Renal pelvis (tissue), 4 donors: Measurements from ENCODE around the gene NDUFS1. TPM values are rescaled to one million over a fixed set of nuclear protein-coding genes. Genes with fewer than 3 reads are reported as not detected.
"Not testable (repeated sequence)": the region's sequence is repeated elsewhere in the genome, so short reads cannot be mapped to it uniquely, and the experiment has no call there.

Experiments
- DNase-seq: peaks from one replicate; pipeline ENCODE4 v3.0.0-alpha.2; 2013
- polyA plus RNA-seq, 3 donors: library from polyadenylated mRNA; unstranded; fragments of 120-200 nt; gene quantifications; one replicate each; pipeline ENCODE4 v1.2.1, GENCODE V29; 2013; ENCODE audit not compliant: insufficient read length in 3 of 3

Gene NDUFS1
- polyA plus RNA-seq, 3 donors: 70.7 to 91.1 (median 75.0) TPM

DNA sequence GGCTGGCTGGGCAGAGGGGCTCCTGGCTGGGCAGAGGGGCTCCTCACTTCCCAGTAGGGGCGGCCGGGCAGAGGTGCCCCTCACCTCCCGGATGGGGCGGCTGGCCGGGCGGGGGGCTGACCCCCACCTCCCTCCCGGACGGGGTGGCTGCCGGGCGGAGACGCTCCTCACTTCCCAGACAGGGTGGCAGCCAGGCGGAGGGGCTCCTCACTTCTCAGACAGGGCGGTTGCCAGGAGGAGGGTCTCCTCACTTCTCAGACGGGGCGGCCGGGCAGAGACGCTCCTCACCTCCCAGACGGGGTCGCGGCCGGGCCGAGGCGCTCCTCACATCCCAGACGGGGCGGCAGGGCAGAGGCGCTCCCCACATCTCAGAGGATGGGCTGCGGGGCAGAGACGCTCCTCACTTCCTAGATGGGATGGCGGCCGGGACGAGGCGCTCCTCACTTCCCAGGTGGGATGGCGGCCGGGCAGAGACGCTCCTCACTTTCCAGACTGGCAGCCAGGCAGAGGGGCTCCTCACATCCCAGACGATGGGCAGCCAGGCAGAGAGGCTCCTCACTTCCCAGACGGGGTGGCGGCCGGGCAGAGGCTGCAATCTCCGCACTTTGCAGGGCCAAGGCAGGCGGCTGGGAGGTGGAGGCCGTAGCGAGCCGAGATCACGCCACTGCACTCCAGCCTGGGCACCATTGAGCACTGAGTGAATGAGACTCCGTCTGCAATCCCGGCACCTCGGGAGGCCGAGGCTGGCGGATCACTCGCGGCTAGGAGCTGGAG lies 12.6 kb upstream of the NDUFS1 start:
- not testable (repeated sequence) for DNase-seq

GRCh38 chr2:206168230-206168629 lies 9.0 kb upstream of the NDUFS1 start:
- not testable (repeated sequence) for DNase-seq

- peak; percentile 50 for DNase-seq
These were observed 5.1 kb upstream of the NDUFS1 start for GRCh38 chr2:206164261-206164862.

GRCh38 chr2:206163251-206163880 lies 4.1 kb upstream of the NDUFS1 start:
- no peak for DNase-seq

DNA sequence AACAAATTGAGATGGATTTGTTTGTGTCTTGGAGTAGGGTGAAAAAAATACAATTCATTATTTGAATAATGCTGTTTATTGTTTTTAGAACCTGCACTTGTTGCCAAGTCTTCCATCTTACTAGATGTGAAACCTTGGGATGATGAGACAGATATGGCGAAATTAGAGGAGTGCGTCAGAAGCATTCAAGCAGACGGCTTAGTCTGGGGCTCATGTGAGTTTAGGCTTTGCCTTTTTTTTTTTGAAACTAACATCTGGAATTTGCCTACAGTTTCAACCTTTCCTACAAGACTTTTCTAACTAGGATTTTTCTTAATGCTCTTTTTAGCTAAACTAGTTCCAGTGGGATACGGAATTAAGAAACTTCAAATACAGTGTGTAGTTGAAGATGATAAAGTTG lies 3.2 kb upstream of the NDUFS1 start:
- DNase-seq: not testable (repeated sequence)

DNA sequence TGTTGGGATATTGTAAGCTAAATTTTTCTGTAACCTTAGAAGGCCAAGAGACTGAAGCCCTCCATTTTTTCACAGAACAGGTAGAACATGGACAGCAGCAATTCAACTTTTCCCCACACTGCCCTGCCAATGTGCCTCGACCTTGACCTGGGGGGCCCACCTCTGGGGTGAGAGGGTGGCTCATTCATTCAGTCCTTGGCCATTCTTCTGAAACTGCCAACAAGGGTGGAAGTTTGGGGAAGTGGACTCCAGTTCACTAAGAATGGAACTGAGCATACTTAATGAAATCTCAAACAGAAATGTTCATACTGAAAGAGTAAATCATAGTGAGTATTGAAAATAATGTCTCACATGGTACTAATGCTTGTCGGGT lies 1.5 kb upstream of the NDUFS1 start:
- DNase-seq: no peak

GRCh38 chr2:206160125-206160806 lies 1.0 kb upstream of the NDUFS1 start:
- no peak for DNase-seq

DNA sequence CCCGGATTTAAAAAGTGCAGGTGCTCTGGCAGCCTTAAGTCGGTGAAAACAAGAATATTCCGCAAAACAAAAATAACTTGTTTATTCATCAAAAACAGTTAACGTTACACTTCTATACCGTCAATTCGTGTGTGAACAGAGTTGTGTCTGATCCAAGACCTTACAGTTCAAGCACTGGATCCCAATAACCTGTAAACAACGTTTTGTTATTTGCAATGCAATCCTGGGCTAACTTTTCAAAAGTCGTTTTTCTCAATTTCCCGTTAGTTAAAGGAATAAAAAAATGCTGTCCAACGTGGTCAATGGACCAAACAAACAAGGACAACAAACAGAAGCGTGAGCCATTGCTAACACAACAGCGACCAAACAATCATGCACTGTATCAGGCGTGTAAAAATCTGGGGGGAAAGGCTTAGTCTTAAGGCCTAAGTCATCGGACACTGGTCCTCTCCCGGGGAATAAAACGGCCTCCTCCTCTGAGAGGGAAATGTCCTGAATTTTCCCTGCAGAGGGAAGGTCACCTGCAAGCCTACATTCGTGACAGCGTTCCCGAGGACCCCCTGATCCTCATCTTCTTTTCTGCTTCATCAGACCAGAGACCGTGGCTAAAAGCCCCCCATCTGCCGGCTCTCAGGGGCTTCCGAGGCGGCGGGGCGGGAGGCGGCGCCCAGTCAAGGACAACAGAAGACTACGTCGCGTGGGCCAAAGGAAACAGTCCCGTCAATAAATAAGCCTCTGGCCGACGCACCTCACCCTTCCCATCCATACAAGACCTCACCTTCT lies 490 bp downstream of the NDUFS1 start:
- no peak for DNase-seq

DNA sequence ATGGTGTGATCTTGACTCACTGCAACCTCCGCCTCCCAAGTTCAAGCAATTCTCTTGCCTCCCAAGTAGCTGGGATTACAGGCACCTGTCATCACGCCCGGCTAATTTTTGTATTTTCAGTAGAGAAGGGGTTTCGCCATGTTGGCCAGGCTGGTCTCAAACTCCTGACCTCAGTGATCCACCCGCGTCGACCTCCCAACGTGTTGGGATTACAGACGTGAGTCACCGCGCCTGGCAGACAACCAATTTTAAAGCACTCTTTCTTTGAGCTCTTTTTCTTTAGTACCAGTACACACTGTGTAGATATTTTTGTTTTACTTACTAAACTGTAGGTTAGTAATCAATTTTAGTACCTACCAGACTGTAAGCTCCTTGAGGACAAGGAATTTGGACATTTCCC lies 2.2 kb downstream of the NDUFS1 start:
- DNase-seq: not testable (repeated sequence)

GRCh38 chr2:206154197-206154596 lies 5.0 kb downstream of the NDUFS1 start:
- DNase-seq: no peak

GRCh38 chr2:206150631-206151030 lies 8.6 kb downstream of the NDUFS1 start:
- DNase-seq: no peak

- no peak for DNase-seq
These were observed 9.1 kb downstream of the NDUFS1 start for GRCh38 chr2:206150168-206150567.

DNA sequence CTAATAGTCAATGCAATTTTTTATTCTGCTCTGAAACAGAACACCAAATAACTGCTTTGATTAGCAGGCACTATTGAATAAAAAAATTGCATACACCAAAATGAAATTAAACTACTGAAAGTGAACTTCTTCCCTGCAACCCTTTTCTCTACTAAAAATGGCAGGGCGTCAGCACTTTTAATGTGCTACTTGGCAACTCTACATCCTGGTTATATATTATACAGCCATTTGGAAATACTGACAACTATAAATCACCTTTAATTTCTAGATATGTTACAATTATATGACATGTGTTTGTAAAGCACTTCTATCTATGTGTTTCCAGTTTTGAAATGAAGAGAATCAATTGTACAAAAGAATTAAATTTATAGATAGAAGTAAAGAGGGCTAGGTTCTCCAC lies 9.9 kb downstream of the NDUFS1 start:
- no peak for DNase-seq

GRCh38 chr2:206145665-206146064 lies 13.6 kb downstream of the NDUFS1 start:
- DNase-seq: no peak

GRCh38 chr2:206144383-206144782 lies 14.9 kb downstream of the NDUFS1 start:
- no peak for DNase-seq

DNA sequence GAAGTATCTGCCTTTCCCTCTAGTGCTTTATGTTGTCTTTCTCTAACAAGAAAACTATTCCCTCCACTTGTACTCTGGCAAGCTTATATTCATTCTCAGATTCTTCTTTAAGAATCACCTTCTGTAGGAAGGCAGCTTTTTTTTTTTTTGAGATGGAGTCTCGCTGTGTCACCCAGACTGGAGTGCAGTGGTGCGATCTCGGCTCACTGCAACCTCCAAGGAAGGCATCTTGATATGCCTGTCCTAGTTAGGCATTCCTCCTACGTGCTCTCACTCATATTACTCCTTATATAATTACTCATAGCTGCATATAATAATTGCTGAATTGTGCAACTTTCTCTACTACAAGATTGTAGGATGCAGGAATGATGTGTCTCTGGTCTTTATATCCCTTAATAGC lies 15.8 kb downstream of the NDUFS1 start:
- DNase-seq: no peak

DNA sequence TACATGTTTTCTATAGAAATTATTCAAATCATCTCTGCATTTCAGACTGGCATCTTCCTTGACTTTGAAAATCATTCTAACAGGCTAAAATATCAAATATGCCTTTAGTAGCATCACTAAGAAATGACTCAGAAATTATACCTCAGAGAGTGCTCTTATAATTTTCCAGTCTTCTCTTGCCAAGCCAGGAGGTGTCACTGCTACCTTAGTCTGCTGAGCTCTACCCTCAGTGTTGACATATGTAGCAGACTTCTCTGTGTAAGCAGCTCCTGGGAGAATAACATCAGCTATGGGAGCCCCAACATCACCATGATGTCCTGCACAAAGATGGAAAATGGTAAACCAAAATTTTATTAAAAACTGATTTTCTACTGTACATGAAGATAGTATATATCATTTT lies 31.6 kb downstream of the NDUFS1 start:
- no peak for DNase-seq

- DNase-seq: no peak
These were observed 33.3 kb downstream of the NDUFS1 start for GRCh38 chr2:206125901-206126300.

DNA sequence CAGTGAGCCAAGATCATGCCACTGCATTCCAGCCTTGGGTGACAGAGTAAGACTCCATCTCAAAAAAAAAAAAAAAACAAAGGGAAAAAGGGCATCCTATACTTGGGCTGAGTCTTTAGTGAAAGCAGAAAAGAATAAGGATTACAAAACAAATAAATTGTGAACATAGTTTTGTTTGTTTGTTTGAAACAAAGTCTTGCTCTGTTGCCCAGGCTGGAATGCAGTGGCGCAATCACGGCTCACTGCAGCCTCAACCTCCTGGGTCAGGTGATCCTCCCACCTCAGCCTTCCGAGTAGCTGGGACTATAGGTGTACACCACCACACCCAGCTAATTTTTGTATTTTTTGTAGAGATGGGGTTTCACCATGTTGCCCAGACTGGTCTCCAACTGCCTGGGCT lies 36.7 kb downstream of the NDUFS1 start:
- DNase-seq: not testable (repeated sequence)

GRCh38 chr2:206116278-206116677 lies 43.0 kb downstream of the NDUFS1 start:
- DNase-seq: no peak

DNA sequence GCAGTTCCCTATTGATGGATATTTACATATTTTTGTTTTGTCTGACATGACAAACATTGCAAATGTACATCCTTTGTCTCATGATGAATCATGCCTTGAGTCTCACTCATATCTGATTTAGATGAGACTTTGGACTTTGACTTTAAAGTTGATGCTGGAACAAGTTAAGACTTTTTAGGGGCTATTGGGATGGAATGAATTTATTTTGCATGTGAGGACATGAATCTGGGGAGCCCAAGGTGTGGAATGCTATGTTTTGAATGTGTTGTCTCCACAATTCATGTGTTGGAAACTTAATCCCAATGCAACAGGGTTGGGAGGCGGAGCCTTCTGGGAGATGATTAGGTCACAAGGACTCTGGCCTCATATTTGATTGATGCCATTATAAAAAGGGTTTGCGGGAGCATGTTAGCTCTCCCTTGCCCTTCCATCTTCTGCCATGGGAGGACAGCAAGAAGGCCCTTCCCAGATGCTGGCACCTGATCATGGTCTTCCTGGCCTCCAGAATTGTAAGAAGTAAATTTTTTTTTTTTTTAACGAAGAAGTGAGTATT lies 44.1 kb downstream of the NDUFS1 start:
- no peak for DNase-seq
